OCI-LY7 (cell line): ENCODE data around the gene RPS14.

Experiments used
- EZH2phosphoT487 ChIP-seq: fragments of 200-600 bp; sonication (generic); IDR thresholded peaks from 2 replicates; pipeline ENCODE4 v1.6.1; 2018; ENCODE audit warnings: low read depth, borderline replicate concordance, mild to moderate bottlenecking, mixed run types, antibody characterized with exemption, low read length, moderate library complexity, mixed read lengths
- TF ChIP-seq, protein P1 (sequence below): fragments of 200-600 bp; sonication (generic); conservative IDR thresholded peaks from 2 replicates; pipeline ENCODE4 v1.5.1; 2014; ENCODE audit warnings: mild to moderate bottlenecking, antibody characterized with exemption, low read length, moderate library complexity, mixed read lengths

DNA sequence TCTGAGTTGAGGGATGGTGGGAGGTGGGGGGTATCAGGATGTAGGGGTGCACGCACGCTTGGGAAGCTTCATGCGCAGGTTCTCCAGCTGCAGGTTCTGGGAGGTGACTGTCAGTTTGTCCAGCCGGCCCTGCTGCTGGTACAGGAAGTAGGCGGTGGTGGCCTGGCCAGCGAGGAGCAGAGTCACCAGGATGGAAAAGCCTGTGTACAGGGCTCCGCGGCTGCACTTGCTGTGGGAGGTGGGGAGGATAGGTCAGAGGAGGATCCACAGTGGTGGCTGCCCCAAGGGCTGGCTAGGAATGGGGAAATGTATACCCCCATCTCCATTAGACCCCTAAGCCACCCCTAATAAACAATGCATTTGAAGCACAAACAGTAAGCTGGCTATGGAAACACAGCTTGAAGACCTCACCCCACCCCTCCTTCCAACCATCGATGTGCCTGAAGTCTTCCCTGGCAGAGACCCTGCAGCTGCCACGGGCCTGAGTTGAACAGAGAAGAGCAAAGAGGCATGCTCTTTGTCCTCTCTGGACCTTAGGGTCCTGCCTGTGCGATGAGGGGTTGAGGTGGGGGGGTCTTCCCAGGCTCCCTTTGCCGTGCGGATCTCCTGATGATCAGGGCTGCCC is 42.3 kb downstream of the RPS14 start:
- TF ChIP-seq, protein P1, sequence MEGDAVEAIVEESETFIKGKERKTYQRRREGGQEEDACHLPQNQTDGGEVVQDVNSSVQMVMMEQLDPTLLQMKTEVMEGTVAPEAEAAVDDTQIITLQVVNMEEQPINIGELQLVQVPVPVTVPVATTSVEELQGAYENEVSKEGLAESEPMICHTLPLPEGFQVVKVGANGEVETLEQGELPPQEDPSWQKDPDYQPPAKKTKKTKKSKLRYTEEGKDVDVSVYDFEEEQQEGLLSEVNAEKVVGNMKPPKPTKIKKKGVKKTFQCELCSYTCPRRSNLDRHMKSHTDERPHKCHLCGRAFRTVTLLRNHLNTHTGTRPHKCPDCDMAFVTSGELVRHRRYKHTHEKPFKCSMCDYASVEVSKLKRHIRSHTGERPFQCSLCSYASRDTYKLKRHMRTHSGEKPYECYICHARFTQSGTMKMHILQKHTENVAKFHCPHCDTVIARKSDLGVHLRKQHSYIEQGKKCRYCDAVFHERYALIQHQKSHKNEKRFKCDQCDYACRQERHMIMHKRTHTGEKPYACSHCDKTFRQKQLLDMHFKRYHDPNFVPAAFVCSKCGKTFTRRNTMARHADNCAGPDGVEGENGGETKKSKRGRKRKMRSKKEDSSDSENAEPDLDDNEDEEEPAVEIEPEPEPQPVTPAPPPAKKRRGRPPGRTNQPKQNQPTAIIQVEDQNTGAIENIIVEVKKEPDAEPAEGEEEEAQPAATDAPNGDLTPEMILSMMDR = no peak
- no peak for TF ChIP-seq EZH2phosphoT487
